SU-DHL-6 (cell line): Measurements from ENCODE around the gene EYA2.

ENCODE experiments used
- H2AFZ ChIP-seq: fragments of 200-600 bp; sonication (generic); 2 replicates; pipeline ENCODE4 v1.6.1; 2014; ENCODE audit warnings: low read depth, mild to moderate bottlenecking, moderate library complexity, mixed read lengths, antibody characterized with exemption, low read length; ENCODE audit not compliant: severe bottlenecking
- H3F3A ChIP-seq: fragments of 200-600 bp; shearing (Covaris generic); 2 replicates; pipeline ENCODE4 v1.6.0; 2016; ENCODE audit warnings: antibody characterized with exemption, mild to moderate bottlenecking; ENCODE audit not compliant: insufficient read depth
- H3K27ac ChIP-seq: fragments of 200-600 bp; sonication (generic); 2 replicates; pipeline ENCODE4 v1.5.1; 2016; ENCODE audit warnings: low read depth, mild to moderate bottlenecking, low read length, moderate library complexity, mixed read lengths
- H3K27me3 ChIP-seq: fragments of 200-600 bp; sonication (generic), shearing (Covaris generic); 2 replicates; pipeline ENCODE4 v1.6.0; 2014; ENCODE audit warnings: mild to moderate bottlenecking, low read length
- H3K36me3 ChIP-seq: fragments of 200-600 bp; sonication (generic); 2 replicates; pipeline ENCODE4 v1.6.1; 2014; ENCODE audit warnings: mild to moderate bottlenecking, low read length, mixed read lengths
- H3K4me2 ChIP-seq: fragments of 300-600, 200-600 bp; shearing (Covaris generic), sonication (generic); 2 replicates; pipeline ENCODE4 v1.6.0; 2014; ENCODE audit warnings: low read length, low read depth, mild to moderate bottlenecking; ENCODE audit not compliant: poor library complexity, severe bottlenecking
- H3K4me3 ChIP-seq: fragments of 200-600 bp; sonication (generic); 2 replicates; pipeline ENCODE4 v1.5.1; 2014; ENCODE audit warnings: antibody characterized with exemption, low read length, mild to moderate bottlenecking, mixed read lengths; ENCODE audit not compliant: insufficient read depth, poor library complexity, severe bottlenecking
- H3K79me2 ChIP-seq: fragments of 200-600 bp; sonication (generic); 2 replicates; pipeline ENCODE4 v1.6.1; 2014; ENCODE audit warnings: mild to moderate bottlenecking, low read length, moderate library complexity; ENCODE audit not compliant: insufficient read depth
- H3K9ac ChIP-seq: fragments of 200-600 bp; sonication (generic); 2 replicates; pipeline ENCODE4 v1.7.0; 2014; ENCODE audit warnings: mild to moderate bottlenecking, low read length
- H3K9me2 ChIP-seq: fragments of 200-600 bp; sonication (generic); replicated peaks from 2 replicates; pipeline ENCODE4 v1.6.1; 2014; ENCODE audit warnings: low read length; ENCODE audit not compliant: insufficient read depth
- H3K9me3 ChIP-seq: fragments of 200-600 bp; sonication (generic); 2 replicates; pipeline ENCODE4 v1.6.1; 2014; ENCODE audit warnings: low read length, mixed read lengths; ENCODE audit not compliant: insufficient read depth
- H4K20me1 ChIP-seq: fragments of 200-600 bp; sonication (generic); 2 replicates; pipeline ENCODE4 v1.6.1; 2014; ENCODE audit warnings: low read depth, mild to moderate bottlenecking, antibody characterized with exemption, low read length, moderate library complexity, mixed read lengths
- CTCF ChIP-seq: fragments of 200-600 bp; sonication (generic); IDR thresholded peaks from one replicate; pipeline ENCODE4 v1.5.1; 2017; ENCODE audit warnings: antibody characterized with exemption, mild to moderate bottlenecking, low read length, moderate library complexity; ENCODE audit not compliant: insufficient read depth, poor library complexity, severe bottlenecking
- EZH2phosphoT487 ChIP-seq: fragments of 200-600 bp; sonication (generic), shearing (Covaris generic); conservative IDR thresholded peaks from 2 replicates; pipeline ENCODE4 v1.6.1; 2018; ENCODE audit warnings: mild to moderate bottlenecking, antibody characterized with exemption, low read length, moderate library complexity, mixed read lengths

EYA2 gene

GRCh38 chr20:47027042-47027441, 132.4 kb downstream of the EYA2 start:
- no peak overlapping the region for H3K27ac ChIP-seq
- no peaks in the 10 kb centered on the region for H3K36me3 ChIP-seq
- H4K20me1 ChIP-seq: no peaks in the 10 kb centered on the region
- H3K9me2 ChIP-seq: no peaks in the 10 kb centered on the region
- H3F3A ChIP-seq: no peaks in the 10 kb centered on the region
- no peak overlapping the region for H3K9ac ChIP-seq
- TF ChIP-seq EZH2phosphoT487 (no peak), CTCF (no peak)
- no peak overlapping the region for H3K4me2 ChIP-seq
- H3K4me3 ChIP-seq: no peak overlapping the region
- no peaks in the 10 kb centered on the region for H3K27me3 ChIP-seq
- no peak overlapping the region for H2AFZ ChIP-seq
- no peaks in the 10 kb centered on the region for H3K79me2 ChIP-seq
- H3K9me3 ChIP-seq: no peaks in the 10 kb centered on the region

GRCh38 chr20:47027456-47027855, 132.8 kb downstream of the EYA2 start:
- H3K4me2 ChIP-seq: no peak overlapping the region
- H2AFZ ChIP-seq: no peak overlapping the region
- no peaks in the 10 kb centered on the region for H3K27me3 ChIP-seq
- no peak for TF ChIP-seq EZH2phosphoT487
- no peaks in the 10 kb centered on the region for H3F3A ChIP-seq
- no peak overlapping the region for H3K9ac ChIP-seq
- no peak overlapping the region for H3K27ac ChIP-seq
- no peaks in the 10 kb centered on the region for H4K20me1 ChIP-seq
- H3K36me3 ChIP-seq: no peaks in the 10 kb centered on the region
- no peak overlapping the region for H3K4me3 ChIP-seq
- no peaks in the 10 kb centered on the region for H3K9me3 ChIP-seq
- H3K9me2 ChIP-seq: no peaks in the 10 kb centered on the region
- H3K79me2 ChIP-seq: no peaks in the 10 kb centered on the region

GRCh38 chr20:47028487-47028886, 133.8 kb downstream of the EYA2 start:
- Histone ChIP-seq H4K20me1 (no peaks in the 10 kb centered on the region), H3K36me3 (no peaks in the 10 kb centered on the region), H3K79me2 (no peaks in the 10 kb centered on the region), H3K27ac (no peak overlapping the region), H3K27me3 (no peaks in the 10 kb centered on the region), H3K9ac (no peak overlapping the region), H3K9me2 (no peaks in the 10 kb centered on the region), H3K4me3 (no peak overlapping the region), H3K9me3 (no peaks in the 10 kb centered on the region), H3F3A (no peaks in the 10 kb centered on the region), H3K4me2 (no peak overlapping the region), H2AFZ (no peak overlapping the region)
- TF ChIP-seq CTCF: no peak
- TF ChIP-seq EZH2phosphoT487: no peak

GRCh38 chr20:47029845-47030244, 135.2 kb downstream of the EYA2 start:
- Histone ChIP-seq H2AFZ (no peak overlapping the region), H3K27me3 (no peaks in the 10 kb centered on the region), H4K20me1 (no peaks in the 10 kb centered on the region), H3K9me2 (no peaks in the 10 kb centered on the region), H3K36me3 (no peaks in the 10 kb centered on the region), H3K9me3 (no peaks in the 10 kb centered on the region), H3K27ac (no peak overlapping the region), H3F3A (no peaks in the 10 kb centered on the region), H3K9ac (no peak overlapping the region), H3K4me2 (no peak overlapping the region), H3K79me2 (no peaks in the 10 kb centered on the region), H3K4me3 (no peak overlapping the region)
- TF ChIP-seq EZH2phosphoT487: no peak
